Neuronal stem cell (in vitro differentiated cells): ENCODE measurements around the gene MAPT.

Experiments
- DNase-seq: peaks from one replicate; pipeline ENCODE4 v3.0.0-alpha.2; 2013; ENCODE audit warnings: low spot score
- H2AFZ ChIP-seq: one replicate; pipeline ENCODE4 v1.6.1; 2013; ENCODE audit warnings: mild to moderate bottlenecking, low read length, inconsistent platforms
- H2AK5ac ChIP-seq: 2 replicates; pipeline ENCODE4 v1.6.1; 2013; ENCODE audit warnings: low read depth, mild to moderate bottlenecking, inconsistent platforms, low read length, moderate library complexity, mixed read lengths
- H2BK120ac ChIP-seq: 2 replicates; pipeline ENCODE4 v1.6.1; 2013; ENCODE audit warnings: low read depth, mild to moderate bottlenecking, inconsistent platforms, low read length, moderate library complexity, mixed read lengths
- H2BK12ac ChIP-seq: one replicate; pipeline ENCODE4 v1.6.1; 2013; ENCODE audit warnings: low read length, inconsistent platforms
- H2BK15ac ChIP-seq: 2 replicates; pipeline ENCODE4 v1.6.1; 2013; ENCODE audit warnings: mild to moderate bottlenecking, low read length, inconsistent platforms, mixed read lengths
- H2BK5ac ChIP-seq: one replicate; pipeline ENCODE4 v1.6.1; 2013; ENCODE audit warnings: inconsistent platforms, mild to moderate bottlenecking, low read length, moderate library complexity
- H3K14ac ChIP-seq: one replicate; pipeline ENCODE4 v1.6.1; 2013; ENCODE audit warnings: low read length, inconsistent platforms
- H3K18ac ChIP-seq: 2 replicates; pipeline ENCODE4 v1.6.1; 2013; ENCODE audit warnings: low read length, inconsistent platforms
- H3K23ac ChIP-seq: 2 replicates; pipeline ENCODE4 v1.6.1; 2013; ENCODE audit warnings: low read depth, mild to moderate bottlenecking, mixed read lengths, low read length, inconsistent platforms; ENCODE audit not compliant: poor library complexity
- H3K27ac ChIP-seq: replicated peaks from 3 replicates; pipeline ENCODE4 v1.5.1; 2013; ENCODE audit warnings: low read length, inconsistent platforms
- H3K27me3 ChIP-seq, 3 experiments: 2 replicates each; pipeline ENCODE4 v1.6.1; 2013; ENCODE audit warnings: low read length in 3 of 3, mild to moderate bottlenecking in 2 of 3, inconsistent platforms in 1 of 3, low read depth in 1 of 3, mixed read lengths in 1 of 3, moderate library complexity in 1 of 3; ENCODE audit not compliant: control insufficient read depth in 3 of 3, insufficient read depth in 3 of 3
- H3K36me3 ChIP-seq, 2 donors: replicated peaks in 1 of 2; 2 replicates each; pipeline ENCODE4 v1.6.1; 2013; ENCODE audit warnings: low read length in 2 of 2; ENCODE audit not compliant: control insufficient read depth in 2 of 2, insufficient read depth in 2 of 2
- H3K4ac ChIP-seq: 2 replicates; pipeline ENCODE4 v1.6.1; 2013; ENCODE audit warnings: inconsistent platforms, mild to moderate bottlenecking, low read length, moderate library complexity
- H3K4me1 ChIP-seq, 2 donors: 1 replicate in 1 of 2; 2 replicates in 1 of 2; pipeline ENCODE4 v1.6.1; 2013; ENCODE audit warnings: low read length in 2 of 2, low read depth in 1 of 2; ENCODE audit not compliant: control insufficient read depth in 2 of 2, insufficient read depth in 1 of 2
- H3K4me2 ChIP-seq: one replicate; pipeline ENCODE4 v1.6.1; 2013; ENCODE audit warnings: mild to moderate bottlenecking, low read length, inconsistent platforms; ENCODE audit not compliant: insufficient read depth, poor library complexity, severe bottlenecking
- H3K4me3 ChIP-seq, 2 donors: 2 replicates each; pipeline ENCODE4 v1.5.1; 2013; ENCODE audit warnings: low read length in 2 of 2, mild to moderate bottlenecking in 2 of 2, inconsistent platforms in 1 of 2, moderate library complexity in 1 of 2
- H3K79me1 ChIP-seq: one replicate; pipeline ENCODE4 v1.6.1; 2013; ENCODE audit warnings: low read depth, mild to moderate bottlenecking, inconsistent platforms, low read length, moderate library complexity
- H3K9ac ChIP-seq: one replicate; pipeline ENCODE4 v1.6.1; 2013; ENCODE audit warnings: mild to moderate bottlenecking, low read depth, low read length, inconsistent platforms; ENCODE audit not compliant: poor library complexity
- H3K9me3 ChIP-seq, 2 donors: replicated peaks in 1 of 2; 2 replicates each; pipeline versions ENCODE3 to v1.6.1; 2013; ENCODE audit warnings: low read length in 2 of 2, mild to moderate bottlenecking in 2 of 2, inconsistent platforms in 1 of 2, low read depth in 1 of 2, mixed read lengths in 1 of 2, moderate library complexity in 1 of 2; ENCODE audit not compliant: control insufficient read depth in 2 of 2, insufficient read depth in 1 of 2
- H4K8ac ChIP-seq: one replicate; pipeline ENCODE4 v1.6.1; 2013; ENCODE audit warnings: low read depth, mild to moderate bottlenecking, inconsistent platforms, low read length, moderate library complexity
- H4K91ac ChIP-seq: one replicate; pipeline ENCODE4 v1.6.1; 2013; ENCODE audit warnings: low read length, low read depth, mild to moderate bottlenecking, inconsistent platforms; ENCODE audit not compliant: poor library complexity
- whole genome bisulfite sequencing, 2 donors: extraction: QIAGEN DNeasy Blood & Tissue Kit; methylation state at CpG; one replicate each; pipeline ENCODE4 v1.1.7; 2013; ENCODE audit warnings: missing lambda C conversion rate in 2 of 2, mixed read lengths in 1 of 2; ENCODE audit not compliant: insufficient read length in 2 of 2, insufficient replicate concordance in 1 of 2; ENCODE audit errors: extremely low coverage in 2 of 2; 5-methylcytosine and 5-hydroxymethylcytosine counted together

MAPT gene

GRCh38 chr17:45889579-45889978 lies 4.8 kb upstream of the MAPT start:
- Histone ChIP-seq H3K23ac (no peak overlapping the region), H3K9me3 (no peaks in the 10 kb centered on the region), H3K4me3 (no peak overlapping the region), H3K27me3 (peaks cover under 1 to 8% (median 2%) of the 10 kb centered on the region in 3 experiments), H3K4ac (no peak overlapping the region), H2AFZ (no peak overlapping the region), H4K91ac (no peak overlapping the region), H3K4me2 (no peak overlapping the region), H2BK120ac (no peak overlapping the region), H2AK5ac (no peak overlapping the region), H4K8ac (no peak overlapping the region), H2BK15ac (no peak overlapping the region), H3K14ac (no peak overlapping the region), H2BK5ac (no peak overlapping the region), H3K18ac (no peak overlapping the region), H3K9ac (no peak overlapping the region), H3K79me1 (no peaks in the 10 kb centered on the region), H2BK12ac (no peak overlapping the region), H3K36me3 (no peaks in the 10 kb centered on the region), H3K27ac (no peak overlapping the region), H3K4me1 (peaks cover under 1 to 2% of the 10 kb centered on the region in 2 donors)
- DNase-seq = no peak
- WGBS, 2 donors = no CpG with 5 or more reads among the region's 4 CpGs

- no peak overlapping the region for H2BK15ac ChIP-seq
- H3K14ac ChIP-seq = no peak overlapping the region
- peak overlapping the region; percentile 7 to 65 for H3K4me3 ChIP-seq
- no peak overlapping the region for H2AK5ac ChIP-seq
- H3K4ac ChIP-seq = no peak overlapping the region
- peak overlapping the region; percentile 81 for H3K9ac ChIP-seq
- peaks cover 29 to 48% (median 42%) of the 10 kb centered on the region in 3 experiments for H3K27me3 ChIP-seq
- peaks cover 0 to 2% of the 10 kb centered on the region in 2 donors for H3K9me3 ChIP-seq
- H3K4me2 ChIP-seq = peak overlapping the region; percentile 100
- H4K8ac ChIP-seq = no peak overlapping the region
- H3K79me1 ChIP-seq = no peaks in the 10 kb centered on the region
- no peak overlapping the region for H2BK120ac ChIP-seq
- H3K18ac ChIP-seq = peak overlapping the region; percentile 97
- H4K91ac ChIP-seq = no peak overlapping the region
- H3K4me1 ChIP-seq = peaks cover 6 to 16% of the 10 kb centered on the region in 2 donors
- DNase-seq = no peak
- no peak overlapping the region for H2BK5ac ChIP-seq
- no peaks in the 10 kb centered on the region for H3K36me3 ChIP-seq
- no peak overlapping the region for H3K27ac ChIP-seq
- peak overlapping the region; percentile 100 for H2AFZ ChIP-seq
- no CpG with 5 or more reads among the region's 7 CpGs for WGBS, 2 donors
- H3K23ac ChIP-seq = no peak overlapping the region
- no peak overlapping the region for H2BK12ac ChIP-seq
These were observed 681 bp upstream of the MAPT start for GRCh38 chr17:45893725-45894021.

- Histone ChIP-seq H2BK15ac (no peak overlapping the region), H2AK5ac (peak overlapping the region; percentile 50), H3K27me3 (peaks cover 33 to 63% (median 60%) of the 10 kb centered on the region in 3 experiments), H3K18ac (peak overlapping the region; percentile 25), H4K8ac (peak overlapping the region; percentile 10), H4K91ac (no peak overlapping the region), H3K4me2 (peak overlapping the region; percentile 100), H3K4ac (no peak overlapping the region), H2BK12ac (no peak overlapping the region), H3K4me1 (peaks cover 6 to 16% of the 10 kb centered on the region in 2 donors), H3K27ac (no peak overlapping the region), H3K36me3 (no peaks in the 10 kb centered on the region), H3K4me3 (peak overlapping the region; percentile 65 to 87), H2BK120ac (peak overlapping the region; percentile 56), H2BK5ac (no peak overlapping the region), H3K9ac (peak overlapping the region; percentile 68), H3K79me1 (no peaks in the 10 kb centered on the region), H3K23ac (peak overlapping the region; percentile 95), H3K14ac (no peak overlapping the region), H2AFZ (peak overlapping the region; percentile 100), H3K9me3 (peaks cover 0 to 2% of the 10 kb centered on the region in 2 donors)
- peak; percentile 32 for DNase-seq
- no CpG with 5 or more reads among the region's 63 CpGs for WGBS, 2 donors
These were observed 1.1 kb downstream of the MAPT start for GRCh38 chr17:45895304-45895968.

- Histone ChIP-seq H3K14ac (no peak overlapping the region), H3K27ac (no peak overlapping the region), H3K4me3 (peak overlapping the region in 1 of 2 donors; percentile 44), H3K23ac (peak overlapping the region; percentile 59), H3K4me2 (peak overlapping the region; percentile 100), H2AFZ (peak overlapping the region; percentile 100), H2BK15ac (no peak overlapping the region), H3K27me3 (peaks cover 33 to 69% (median 67%) of the 10 kb centered on the region in 3 experiments), H2BK5ac (no peak overlapping the region), H3K9ac (no peak overlapping the region), H3K4me1 (peaks cover 6 to 16% of the 10 kb centered on the region in 2 donors), H3K4ac (no peak overlapping the region), H4K8ac (no peak overlapping the region), H2AK5ac (peak overlapping the region; percentile 57), H3K18ac (peak overlapping the region; percentile 53), H3K36me3 (no peaks in the 10 kb centered on the region), H4K91ac (no peak overlapping the region), H2BK120ac (no peak overlapping the region), H3K9me3 (peaks cover 0 to 2% of the 10 kb centered on the region in 2 donors), H2BK12ac (peak overlapping the region; percentile 79), H3K79me1 (no peaks in the 10 kb centered on the region)
- DNase-seq = peak; percentile 17
- WGBS, 2 donors = no CpG with 5 or more reads among the region's 55 CpGs
These were observed 1.8 kb downstream of the MAPT start for GRCh38 chr17:45895969-45896785.
